ENCODE data around the gene VPS52. TPM values are rescaled to one million over a fixed set of nuclear protein-coding genes. Genes with fewer than 3 reads are reported as not detected.
A peak's percentile ranks its signal among the peaks of the same experiment; 100 is the strongest.
"Not testable (repeated sequence)": the region's sequence is repeated elsewhere in the genome, so short reads cannot be mapped to it uniquely, and the experiment has no call there.

Gene VPS52
- polyA plus RNA-seq, 1 donor = 47.3 TPM

- DNase-seq = peak; percentile 96
Measured at GRCh38 chr6:33248932-33249731, 22.5 kb downstream of the VPS52 start.

- no peak for DNase-seq
Measured at GRCh38 chr6:33248643-33248931, 23.1 kb downstream of the VPS52 start.

DNA sequence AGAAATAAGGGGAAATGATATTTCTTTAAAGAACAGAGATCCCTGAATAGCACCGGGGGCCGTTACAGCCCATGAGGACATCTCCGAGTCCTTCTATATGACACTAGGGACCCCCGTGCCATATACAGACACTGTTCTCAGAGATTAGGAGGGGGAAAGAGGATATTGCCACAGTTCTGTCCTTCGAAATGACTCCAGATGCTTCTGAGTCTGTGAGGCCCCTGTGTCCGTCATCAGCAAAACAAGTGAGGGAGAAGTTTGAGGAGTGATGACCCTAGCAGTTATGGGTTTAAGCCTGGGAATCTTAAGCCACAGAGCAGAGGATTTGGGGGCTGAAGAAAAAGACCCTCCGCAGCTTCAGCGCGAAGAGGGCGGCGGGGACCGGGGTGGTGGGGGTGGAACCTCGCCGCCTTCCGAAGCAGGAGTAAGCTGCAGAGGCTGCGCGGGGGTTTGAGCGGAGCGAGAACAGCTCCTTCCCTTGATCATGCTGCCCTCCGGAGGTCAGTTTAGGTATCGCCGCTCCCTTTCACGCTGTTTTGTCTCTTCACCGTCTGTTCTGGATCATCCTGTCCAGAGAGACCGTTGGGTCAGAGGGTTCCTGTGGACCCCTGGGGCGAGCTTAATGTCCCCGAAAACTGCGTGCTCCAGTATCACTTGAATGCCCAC, 23.6 kb downstream of the VPS52 start:
- DNase-seq = peak; percentile 90

- no peak for DNase-seq
Measured at GRCh38 chr6:33243476-33243875, 28.2 kb downstream of the VPS52 start.

DNA sequence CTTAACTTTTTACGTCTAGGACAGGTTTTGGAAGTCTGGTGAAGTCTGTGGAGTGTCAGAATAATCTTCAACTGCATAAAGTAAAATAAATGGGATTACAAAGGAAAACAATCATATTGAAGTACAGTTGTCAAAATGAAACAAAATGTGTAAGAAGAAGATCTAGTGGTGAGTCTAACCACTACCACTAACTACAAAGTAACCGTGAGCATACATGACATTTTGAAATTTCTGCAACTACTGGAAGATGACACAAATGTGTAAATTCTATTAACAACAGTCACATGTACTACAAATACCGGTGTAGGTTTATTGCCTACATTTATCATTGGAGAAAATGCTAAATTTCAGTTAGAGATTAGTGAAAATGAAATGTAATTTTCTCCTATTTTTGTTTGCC, 29.7 kb downstream of the VPS52 start:
- no peak for DNase-seq

GRCh38 chr6:33237741-33238140, 33.9 kb downstream of the VPS52 start:
- no peak for DNase-seq

DNA sequence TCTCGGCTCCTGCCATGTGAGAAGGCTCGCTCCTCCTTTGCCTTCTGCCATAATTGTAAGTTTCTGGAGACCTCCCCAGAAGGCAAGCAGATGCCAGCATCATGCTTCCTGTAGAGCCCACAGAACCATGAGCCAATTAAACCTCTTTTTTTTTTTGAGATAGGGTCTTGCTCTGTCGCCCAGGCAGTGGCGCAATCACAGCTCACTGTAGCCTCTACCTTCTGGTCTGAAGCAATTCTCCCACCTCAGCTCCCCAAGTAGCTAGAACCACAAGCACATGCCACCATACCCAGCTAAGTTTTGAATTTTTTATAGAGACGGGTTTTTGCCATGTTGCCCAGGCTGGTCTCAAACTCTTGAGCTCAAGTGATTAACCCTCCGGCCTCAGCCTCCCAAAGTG, 34.8 kb downstream of the VPS52 start:
- DNase-seq = no peak

GRCh38 chr6:33236328-33236727, 35.3 kb downstream of the VPS52 start:
- no peak for DNase-seq

DNA sequence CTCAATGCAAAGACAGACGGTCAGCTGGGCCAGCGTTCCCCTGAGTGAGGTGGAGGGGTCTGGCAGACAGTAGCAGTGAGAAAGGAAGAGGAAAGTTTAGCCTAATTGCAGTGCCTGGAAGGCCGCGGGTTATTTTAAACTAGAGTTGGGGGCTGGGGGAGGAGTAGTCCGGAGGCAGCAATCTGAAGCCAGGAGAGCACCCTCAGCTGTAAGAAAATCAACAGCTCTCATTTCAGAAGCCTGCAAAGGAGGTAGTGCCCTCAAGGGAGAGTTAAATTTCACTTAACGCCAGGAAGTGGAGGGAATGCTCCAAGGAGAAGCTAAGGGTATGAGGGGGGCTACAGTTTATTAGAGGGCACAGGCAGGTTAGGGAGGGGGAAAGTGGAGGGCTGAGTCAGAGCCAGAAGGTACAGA, 36.4 kb downstream of the VPS52 start:
- no peak for DNase-seq

GRCh38 chr6:33226503-33227120, 45.1 kb downstream of the VPS52 start:
- DNase-seq = not testable (repeated sequence)

- DNase-seq = no peak
Measured at GRCh38 chr6:33217681-33218080, 54.0 kb downstream of the VPS52 start.

- DNase-seq = no peak
Measured at GRCh38 chr6:33217246-33217645, 54.4 kb downstream of the VPS52 start.

- DNase-seq = no peak
Measured at GRCh38 chr6:33216117-33216649, 55.5 kb downstream of the VPS52 start.

- DNase-seq = no peak
Measured at GRCh38 chr6:33215271-33216116, 56.2 kb downstream of the VPS52 start.

GRCh38 chr6:33213989-33214335, 57.7 kb downstream of the VPS52 start:
- no peak for DNase-seq

- no peak for DNase-seq
Measured at GRCh38 chr6:33213166-33213988, 58.3 kb downstream of the VPS52 start.

DNA sequence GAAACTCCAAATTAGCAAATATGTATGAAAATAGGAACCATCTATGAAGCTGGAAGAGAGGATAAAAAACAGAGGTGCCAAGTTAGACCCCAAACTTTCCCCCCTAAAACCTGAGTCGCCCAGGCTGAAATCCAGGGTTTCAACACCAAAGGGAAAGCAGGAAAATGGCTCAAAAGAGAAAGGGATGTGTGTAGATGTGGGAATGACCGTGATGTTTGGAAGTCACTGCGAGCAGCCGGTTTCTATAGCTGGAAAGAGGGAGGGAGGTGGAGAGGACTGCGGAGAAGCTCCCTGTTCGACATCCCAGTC, 58.9 kb downstream of the VPS52 start:
- no peak for DNase-seq

- DNase-seq = no peak
Measured at GRCh38 chr6:33211666-33212422, 59.8 kb downstream of the VPS52 start.

- no peak for DNase-seq
Measured at GRCh38 chr6:33211136-33211535, 60.5 kb downstream of the VPS52 start.

DNA sequence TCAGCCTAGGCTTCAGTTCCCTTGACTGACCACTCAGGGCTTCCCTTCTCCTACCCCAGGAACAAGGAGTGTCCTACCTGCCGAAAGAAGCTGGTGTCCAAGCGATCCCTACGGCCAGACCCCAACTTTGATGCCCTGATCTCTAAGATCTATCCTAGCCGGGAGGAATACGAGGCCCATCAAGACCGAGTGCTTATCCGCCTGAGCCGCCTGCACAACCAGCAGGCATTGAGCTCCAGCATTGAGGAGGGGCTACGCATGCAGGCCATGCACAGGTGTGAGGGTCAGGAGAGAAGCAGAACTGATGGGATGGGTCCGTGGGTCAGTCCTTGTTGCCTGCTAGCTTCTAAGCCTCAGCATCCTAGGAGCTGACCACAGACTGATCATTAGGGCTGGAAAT, 61.8 kb downstream of the VPS52 start:
- no peak for DNase-seq

Data from hindlimb muscle (tissue), 1 donor.